HG03064 (cell line): ENCODE results near the gene LGALS9.

ENCODE experiments used
- ATAC-seq: cut with Tn5 transposase; IDR thresholded peaks from one replicate; pipeline ENCODE4 v1.9.1; 2021; ENCODE audit warnings: low read depth; ENCODE audit not compliant: unreplicated experiment

The LGALS9 gene

DNA sequence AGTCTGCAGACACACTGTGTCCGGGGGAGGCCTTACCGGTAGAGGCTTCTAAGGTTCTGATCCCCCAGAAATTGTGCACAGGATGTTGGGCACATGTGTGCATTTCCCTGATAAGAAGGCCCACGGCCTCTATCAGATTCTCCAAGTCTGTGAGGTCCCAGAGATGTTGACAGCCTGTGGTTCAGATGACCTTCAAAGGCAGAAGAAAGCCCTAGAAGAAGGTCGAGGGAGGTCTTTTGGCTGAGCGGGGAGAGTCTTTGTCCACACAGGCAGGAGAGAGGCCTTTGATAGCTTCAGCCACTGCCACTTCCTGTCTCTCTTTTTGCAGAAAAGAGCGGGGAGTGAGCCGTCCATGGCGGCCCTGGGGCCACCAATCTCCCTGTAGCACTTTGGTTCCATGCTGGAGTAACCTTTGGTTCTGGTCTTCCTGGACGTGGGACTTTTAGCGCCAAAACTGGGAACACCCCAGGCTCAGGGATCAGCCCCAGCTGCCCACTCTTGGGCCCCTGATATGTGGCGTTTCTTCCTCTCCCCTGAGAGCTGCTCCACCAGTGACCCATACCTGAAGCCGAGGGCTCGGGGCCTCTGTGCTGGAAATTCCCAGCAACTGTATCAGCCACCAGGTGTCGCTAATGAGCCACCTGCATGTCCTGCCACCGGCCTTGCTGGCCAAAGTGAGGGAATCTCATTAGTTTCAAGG lies 28.1 kb upstream of the LGALS9 start:
- ATAC-seq, result no peak

DNA sequence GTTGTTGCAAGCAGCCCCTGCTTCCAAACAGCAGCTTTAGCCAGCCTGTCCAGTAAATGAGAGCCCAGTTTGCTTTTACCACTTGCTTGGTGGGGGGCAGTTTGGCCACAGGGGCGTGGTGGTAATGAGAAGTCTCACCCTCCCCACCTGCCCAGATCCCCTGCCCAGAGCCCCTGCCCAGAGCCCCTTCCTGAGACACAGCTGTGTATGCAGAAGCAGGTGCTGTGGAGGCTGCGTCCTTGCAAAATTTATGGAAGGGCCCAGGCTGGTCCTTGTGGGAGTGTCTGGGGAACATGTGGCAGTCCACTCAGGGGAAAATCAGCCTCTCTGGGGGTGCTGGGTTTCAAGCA lies 27.6 kb upstream of the LGALS9 start:
- no peak for ATAC-seq

DNA sequence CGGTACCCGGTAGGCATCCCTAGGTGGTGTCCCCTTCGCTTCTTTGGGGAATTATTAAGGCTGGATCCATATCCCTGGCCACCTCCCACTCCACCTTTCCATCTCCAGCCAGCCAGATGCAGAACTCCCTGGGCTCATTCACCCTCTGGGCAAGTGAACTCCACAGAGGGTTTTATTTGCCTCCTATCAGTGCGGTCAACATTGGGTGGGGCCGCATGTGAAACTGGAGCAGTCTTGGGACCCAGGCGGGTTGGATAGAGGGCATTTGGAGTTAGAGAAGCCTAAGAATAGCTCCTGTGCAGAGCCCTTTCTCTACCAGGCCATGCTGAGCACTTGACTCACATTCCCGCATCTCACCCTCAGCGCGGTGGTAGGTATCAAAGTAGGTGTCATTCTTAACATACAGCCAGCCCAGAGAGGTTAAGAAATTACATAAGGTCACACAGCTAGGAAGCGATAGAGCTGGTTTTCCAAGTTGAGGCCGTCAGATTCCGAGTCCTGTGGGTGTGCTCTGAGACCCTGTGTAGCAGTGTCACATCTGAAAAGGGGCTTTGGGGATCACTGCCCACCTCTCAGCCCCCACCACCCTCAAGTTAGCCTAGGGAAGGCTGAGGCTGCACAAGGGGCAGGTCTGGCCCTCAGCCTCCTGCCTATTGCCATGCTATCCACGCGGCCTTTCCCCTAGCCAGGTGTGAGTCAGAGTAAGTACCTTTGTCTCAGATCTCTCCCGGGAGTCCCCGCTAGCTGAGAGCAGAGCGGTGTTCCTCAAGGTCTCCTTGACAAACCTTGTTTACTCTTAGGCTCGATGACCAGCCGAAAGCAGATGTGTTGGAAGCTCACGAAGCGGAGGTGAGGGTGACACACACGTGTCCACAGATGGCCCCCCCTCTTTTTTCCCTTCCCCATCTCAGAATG lies 26.9 kb upstream of the LGALS9 start:
- no peak for ATAC-seq

DNA sequence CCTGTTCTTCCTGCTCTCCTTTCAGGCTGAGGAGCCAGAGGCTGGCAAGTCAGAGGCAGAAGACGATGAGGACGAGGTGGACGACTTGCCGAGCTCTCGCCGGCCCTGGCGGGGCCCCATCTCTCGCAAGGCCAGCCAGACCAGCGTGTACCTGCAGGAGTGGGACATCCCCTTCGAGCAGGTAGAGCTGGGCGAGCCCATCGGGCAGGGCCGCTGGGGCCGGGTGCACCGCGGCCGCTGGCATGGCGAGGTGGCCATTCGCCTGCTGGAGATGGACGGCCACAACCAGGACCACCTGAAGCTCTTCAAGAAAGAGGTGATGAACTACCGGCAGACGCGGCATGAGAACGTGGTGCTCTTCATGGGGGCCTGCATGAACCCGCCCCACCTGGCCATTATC lies 25.6 kb upstream of the LGALS9 start:
- ATAC-seq, result no peak

DNA sequence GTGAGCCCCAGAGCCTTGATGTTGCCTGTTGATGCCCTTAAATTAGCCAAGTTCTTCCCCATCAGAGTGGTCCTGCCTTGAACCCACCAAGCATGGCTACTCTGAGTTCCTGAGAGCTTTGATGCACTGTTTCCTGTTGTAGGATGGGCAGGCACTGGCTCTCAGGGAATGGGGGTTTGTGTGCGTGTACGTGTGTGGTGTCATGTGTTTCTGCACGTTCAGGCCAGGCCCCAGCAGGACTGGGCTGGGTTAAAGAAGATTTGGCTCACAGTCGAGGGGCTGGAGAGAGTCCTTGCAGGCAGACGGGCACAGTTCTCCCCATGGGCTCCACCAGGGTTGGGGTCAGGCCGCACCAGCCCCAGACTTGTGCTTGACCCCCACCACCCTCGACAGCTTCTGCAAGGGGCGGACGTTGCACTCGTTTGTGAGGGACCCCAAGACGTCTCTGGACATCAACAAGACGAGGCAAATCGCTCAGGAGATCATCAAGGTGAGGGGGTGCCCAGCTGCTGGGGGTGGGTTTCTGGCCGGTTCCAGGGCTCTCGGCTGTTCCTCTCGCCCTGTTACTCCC lies 23.4 kb upstream of the LGALS9 start:
- no peak for ATAC-seq

DNA sequence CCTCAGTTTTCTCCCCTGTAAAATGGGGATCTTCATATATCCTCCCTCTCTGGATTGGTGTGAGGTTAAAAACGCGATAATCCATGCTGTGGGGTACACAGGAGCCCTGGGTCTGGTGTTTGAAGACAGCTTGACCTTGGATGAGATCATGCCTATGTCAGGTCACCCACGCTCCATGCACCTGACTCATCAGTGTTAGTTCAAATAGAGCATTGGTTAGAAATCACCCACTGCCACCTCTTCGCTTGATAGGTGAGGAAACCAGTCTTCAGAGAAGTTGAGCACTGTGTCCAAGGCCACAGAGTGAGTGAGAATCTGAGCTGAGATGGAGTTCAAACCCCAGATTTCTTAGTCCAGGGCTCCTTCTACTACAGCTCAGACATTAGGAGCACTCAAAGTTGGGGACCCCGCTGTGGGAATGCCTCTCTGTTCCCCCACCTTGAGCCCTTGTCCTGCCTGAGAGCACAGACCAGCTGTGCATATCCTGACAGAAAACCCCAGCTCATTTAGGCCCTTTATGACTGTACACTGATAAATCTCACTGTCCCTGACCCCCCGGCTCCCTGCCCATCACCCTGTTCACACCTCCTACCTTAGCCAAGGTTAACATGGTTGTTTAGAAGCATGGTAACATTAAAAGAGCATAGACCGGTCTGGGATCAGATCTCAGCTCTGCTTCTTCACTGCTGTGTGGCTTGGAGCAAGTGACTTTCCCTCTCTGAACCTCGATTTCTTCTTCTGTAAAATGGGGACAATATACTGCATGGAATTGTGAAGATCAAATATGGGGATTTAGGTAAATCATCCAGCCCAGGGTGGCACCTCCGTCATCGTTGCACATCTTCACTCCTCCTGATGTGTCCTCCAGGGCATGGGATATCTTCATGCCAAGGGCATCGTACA lies 22.4 kb upstream of the LGALS9 start:
- ATAC-seq, result no peak

DNA sequence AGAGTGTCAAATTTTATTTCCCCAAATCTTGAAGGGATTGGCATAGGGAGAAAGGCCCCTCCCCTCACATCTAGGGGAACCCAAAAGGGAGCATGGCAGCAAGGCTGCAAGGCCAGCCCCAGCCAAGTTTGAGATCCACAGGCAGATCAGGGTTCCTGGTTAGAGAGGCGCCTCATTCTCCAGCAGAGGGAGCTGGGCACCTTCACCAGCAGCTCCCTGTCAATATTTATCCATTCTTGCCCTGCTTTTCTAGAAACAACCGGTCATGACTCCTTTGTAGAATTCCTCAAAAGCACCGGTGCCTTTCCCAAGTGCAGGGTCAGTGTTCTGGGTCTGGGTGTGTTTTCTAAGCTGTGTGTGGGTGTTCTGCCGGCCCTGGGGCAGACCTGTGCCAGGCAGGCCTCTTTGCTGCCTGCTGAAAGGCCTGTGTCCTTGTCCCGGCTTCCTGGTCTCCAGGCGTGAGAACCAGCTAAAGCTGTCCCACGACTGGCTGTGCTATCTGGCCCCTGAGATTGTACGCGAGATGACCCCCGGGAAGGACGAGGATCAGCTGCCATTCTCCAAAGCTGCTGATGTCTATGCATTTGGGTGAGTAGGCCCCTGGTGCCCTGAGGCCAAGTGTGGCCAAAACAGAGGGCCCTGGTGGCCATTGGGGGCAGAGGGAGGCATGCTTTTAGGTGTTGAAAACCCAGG lies 21.2 kb upstream of the LGALS9 start:
- ATAC-seq, result no peak

DNA sequence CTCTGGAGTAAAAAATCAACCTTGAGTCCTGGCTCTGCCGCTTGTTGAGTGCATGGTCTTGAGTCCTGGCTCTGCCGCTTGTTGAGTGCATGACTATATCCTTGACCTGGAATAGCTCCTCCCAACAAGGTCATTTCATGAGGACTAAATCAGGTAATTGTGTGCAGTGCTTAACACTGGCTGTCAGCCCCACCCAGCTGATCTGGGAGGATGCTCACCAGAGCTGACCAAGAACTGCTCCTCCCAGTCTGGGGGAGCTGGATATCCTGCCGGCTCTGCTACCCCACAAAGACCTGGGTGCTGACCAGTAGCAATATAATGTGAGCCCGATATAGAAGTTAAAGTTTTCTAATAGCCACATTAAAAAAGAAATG lies 20.7 kb upstream of the LGALS9 start:
- no peak for ATAC-seq

DNA sequence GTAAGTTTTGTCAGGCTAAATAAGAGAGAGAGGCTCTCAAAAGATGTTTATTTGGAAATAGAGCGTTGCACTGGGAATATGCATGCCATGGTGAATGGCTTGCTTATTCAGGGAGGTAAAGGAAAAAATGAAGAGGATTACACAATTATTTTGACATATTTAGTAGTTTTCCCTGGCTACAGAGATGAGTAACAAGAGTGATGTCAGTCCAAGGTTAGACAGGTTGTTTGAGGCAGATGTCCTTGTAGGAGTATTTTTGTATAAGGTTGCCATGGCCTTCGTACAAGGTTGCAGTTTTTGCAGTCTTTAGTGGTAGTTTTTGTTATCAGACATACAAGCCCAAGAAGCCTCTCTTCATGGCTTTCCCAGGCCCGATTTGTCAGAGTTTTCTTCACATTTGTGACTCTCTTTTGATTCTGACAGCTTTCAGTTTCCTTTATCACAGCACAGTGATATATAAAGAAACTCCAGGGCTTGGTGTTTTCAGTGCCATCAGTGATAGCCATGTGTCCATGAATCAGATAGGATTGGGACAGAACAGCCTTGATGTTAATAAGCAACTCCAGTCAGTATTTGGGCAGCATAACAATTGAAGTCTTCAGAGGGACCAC lies 18.7 kb upstream of the LGALS9 start:
- ATAC-seq, result no peak

DNA sequence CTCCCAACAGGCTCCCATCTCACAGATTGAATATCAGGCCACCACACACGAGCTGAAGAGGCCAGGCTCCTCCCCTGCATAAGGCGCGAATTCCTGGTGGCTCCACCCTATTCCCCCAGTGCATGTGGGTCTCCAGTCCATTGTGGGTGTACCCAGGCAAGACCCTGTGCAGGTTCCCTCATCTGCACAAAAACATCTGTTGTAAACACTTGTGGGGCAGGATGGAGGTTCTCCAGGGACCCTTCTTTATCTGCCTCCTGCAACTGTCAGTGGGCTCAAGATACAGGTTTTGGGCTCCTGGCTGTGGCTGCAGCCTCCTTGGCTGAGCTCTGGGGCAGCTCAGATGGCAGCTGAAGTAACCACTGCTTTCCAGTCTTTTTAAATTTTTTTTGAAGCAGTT lies 17.6 kb upstream of the LGALS9 start:
- ATAC-seq, result no peak

DNA sequence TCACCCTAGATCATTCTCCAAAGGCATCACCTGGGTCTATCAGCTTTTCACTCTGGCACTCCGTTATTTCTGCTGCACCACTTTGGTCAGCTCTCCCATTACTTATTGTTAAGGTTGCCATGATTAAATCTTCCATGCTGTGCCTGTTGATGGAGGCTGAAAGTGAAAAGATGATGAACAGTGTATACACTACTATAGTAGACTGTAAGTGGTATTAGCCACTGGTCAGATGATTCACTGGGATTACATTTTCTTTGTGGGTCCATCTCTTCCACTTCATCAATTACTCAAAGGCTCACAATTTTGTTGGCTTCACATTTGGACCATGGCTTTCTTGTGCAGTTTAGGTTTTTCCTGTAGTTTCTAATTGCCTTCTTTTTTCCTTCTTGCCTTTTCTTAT lies 15.9 kb upstream of the LGALS9 start:
- no peak for ATAC-seq

DNA sequence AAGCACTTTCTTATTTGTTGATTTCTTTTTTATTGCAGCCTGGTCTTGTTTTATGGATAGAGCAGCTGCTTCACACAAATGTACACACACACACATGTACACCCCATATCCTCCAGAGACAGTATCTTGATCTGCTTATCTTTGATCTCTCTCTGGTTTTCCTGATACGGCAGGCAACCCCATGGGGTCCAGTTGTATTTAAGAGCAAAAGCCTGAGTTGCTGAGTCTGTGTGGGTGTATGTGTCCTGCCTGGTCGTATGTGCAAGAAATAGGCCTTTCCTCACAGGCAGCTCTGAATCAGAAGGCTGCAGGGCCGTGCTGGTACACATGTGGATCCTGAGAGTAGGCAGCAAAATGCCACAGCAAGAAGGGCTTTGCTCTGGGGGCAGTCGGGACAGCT lies 14.6 kb upstream of the LGALS9 start:
- ATAC-seq, result no peak

DNA sequence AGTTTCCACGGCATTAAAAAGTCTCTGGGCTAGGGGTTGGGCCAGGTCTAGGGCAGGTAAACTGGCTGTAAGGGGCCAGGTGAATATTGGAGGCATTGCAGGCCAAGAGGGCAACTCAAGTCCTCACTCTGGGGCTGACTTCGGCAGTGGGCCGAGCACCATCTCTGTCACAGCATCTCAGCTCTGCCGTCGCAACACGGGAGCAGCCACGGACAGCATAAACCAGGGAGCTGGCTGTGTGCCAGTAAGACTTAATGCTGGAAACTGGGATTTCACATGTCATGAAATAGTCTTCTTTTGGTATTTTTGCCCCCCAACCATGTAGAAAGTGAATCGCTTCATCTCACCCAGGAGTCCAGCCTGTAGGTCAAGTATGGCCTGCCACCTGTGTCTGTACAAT lies 12.6 kb upstream of the LGALS9 start:
- ATAC-seq, result no peak

DNA sequence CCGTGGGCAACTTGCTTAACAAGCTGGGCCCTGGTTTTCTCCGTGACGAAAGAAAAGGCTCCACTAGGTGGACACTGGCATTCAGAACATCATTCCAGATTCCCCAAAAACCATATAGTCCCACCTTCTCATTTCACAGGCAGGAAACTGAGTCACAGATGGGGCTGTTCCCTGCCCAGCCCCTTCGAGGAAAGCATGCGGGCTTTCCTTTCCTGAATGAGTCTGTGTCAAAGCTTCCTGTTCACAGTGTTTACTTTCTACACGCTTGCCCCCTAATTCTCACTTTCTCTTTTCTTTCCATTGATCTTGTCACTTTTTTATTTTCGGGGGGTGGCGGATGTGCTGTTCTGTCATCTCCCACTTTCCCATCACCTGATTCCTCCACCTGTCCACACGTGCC lies 10.3 kb upstream of the LGALS9 start:
- ATAC-seq, result no peak

DNA sequence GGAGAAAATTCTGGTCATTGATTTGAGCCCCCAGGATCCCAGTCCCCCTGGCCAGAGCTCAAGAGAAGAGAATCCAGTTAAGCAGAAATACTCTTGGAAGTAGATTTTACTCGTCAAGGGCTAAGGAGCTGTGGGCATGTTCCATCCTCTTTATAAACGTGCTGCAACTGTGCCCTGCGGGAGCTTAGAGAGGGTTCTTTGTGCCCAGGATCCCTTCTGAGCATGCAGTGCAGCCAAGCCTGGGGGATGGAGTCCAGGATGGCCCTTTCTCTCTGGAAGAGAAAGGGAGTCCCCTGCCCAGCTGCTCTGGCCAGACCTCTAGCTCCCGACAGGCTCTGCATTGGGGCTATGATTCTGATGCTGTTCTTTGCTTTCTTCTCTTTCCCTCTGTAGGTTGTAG lies 9.5 kb upstream of the LGALS9 start:
- ATAC-seq, result no peak

DNA sequence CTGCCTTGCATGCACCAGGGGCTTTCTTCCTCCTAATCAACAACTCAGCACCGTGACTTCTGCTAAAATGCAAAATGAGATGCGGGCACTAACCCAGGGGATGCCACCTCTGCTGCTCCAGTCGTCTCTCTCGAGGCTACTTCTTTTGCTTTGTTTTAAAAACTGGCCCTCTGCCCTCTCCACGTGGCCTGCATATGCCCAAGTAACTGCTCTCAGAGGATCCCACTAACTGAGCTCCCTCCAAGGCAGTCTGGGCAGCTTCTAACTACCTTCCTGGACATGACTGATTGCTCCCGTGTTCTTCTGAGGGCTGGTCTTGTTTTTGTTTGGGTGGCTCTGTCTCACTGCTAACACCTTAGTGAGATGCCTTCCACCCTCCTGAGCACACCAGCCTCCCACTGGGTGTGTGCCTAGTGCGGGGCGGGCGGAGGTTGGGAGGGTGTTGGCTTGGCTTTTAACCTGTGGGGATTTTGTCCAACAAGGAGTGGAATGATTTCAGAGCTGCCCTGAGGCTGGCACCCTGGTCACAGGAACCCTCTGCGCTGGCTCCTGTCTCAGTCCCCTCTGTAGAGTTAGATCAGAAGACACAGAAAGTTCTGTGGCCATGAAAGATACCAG lies 8.9 kb upstream of the LGALS9 start:
- no peak for ATAC-seq

DNA sequence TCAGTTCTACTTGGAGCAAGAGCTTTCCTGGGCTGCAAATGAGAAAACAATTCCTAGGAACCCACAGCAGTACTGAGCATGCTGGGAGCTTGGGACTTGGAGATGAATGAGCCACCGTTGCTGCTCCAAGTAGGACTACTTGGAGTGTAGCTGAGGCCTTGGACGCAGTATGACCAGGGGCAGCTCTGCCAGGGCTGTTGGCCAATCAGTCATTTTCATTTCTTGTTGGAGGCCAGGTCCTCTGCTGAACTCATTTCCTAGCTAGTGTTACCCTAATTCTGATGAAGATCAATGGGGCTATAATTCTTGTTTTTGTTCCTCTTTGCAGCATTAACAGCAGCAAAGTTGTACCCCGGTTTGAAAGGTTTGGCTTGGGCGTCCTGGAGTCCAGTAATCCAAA lies 8.0 kb upstream of the LGALS9 start:
- ATAC-seq, result no peak

DNA sequence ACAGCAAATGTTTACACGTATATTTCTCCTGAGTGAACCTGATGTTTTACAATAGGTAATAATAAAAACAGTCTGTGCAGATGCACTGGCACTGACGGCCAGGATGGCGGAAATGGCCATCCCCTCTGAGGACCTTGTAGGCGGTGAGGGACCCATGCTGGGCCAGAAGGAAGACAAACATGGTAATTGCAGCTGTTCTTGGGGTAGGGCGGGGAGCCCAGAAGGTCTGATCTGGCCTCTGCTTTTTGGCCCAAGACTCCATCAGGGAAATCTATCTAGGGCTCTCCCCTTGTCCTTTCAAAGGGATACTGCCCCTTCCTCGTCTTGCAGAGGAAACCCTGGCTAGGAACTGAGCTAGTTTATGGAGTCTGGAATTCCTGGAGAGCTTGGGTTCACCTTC lies 7.4 kb upstream of the LGALS9 start:
- ATAC-seq, result no peak

DNA sequence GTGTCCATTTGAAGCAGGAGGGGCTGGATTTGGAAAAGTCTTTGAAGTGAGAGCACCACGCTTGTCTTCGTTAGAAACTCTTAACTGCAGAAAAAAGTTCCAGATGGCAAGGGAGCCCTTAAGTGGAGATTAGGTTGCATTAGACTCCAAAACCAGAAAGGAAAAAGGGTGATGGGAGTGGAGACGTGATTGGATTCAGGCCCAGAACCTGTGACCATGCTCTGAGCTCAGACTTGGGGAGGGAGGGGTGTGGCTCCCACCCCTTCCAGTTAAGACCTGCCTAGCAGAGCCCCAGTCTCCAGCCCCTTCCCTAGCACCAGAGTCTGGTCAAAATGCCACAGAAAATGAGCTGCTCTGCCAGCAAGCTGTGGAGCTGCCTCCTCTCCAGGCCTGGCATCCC lies 6.4 kb upstream of the LGALS9 start:
- no peak for ATAC-seq

DNA sequence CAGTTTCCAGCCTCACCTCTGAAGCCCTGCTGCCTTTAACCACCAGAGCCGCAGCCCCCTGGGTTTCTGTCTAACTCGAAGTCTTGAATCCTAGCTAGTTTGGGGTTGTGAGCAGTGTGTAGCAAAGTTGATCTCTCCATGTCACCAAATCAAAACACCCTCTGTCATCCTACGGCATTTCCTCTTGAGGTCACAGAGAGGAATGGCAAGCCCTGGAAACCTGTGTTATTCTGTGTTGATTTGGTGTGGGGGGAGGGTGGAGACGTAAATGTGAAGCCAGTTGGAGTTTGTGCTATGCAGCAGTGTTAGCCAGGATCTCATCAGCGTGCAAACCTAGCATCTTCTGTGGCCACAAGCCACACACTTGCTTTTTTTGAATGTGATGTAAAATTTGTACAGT lies 5.1 kb upstream of the LGALS9 start:
- no peak for ATAC-seq
